ENCODE results near the gene DCUN1D3.

GRCh38 chr16:20880867-20881502, 19.2 kb downstream of the DCUN1D3 start:
- no peak for TF ChIP-seq CTCF (IDR thresholded peaks at IDR 0.05; ENCODE audit: low read length)
- no peak for TF ChIP-seq EZH2 (IDR thresholded peaks at IDR 0.05; ENCODE audit: borderline replicate concordance, low read length)
